Measurements from ENCODE around the gene CP. TPM values are rescaled to one million over a fixed set of nuclear protein-coding genes. Genes with fewer than 3 reads are reported as not detected.

Gene CP
- total RNA-seq, 1 donor from 2014 or later, result not detected

GRCh38 chr3:149160754-149161300, 60.8 kb downstream of the CP start:
- H3K36me3 ChIP-seq (ENCODE audit: control insufficient read depth, insufficient read depth, low read length), result peaks cover 7% of the 10 kb centered on the region
- no peak for FAIRE-seq

DNA sequence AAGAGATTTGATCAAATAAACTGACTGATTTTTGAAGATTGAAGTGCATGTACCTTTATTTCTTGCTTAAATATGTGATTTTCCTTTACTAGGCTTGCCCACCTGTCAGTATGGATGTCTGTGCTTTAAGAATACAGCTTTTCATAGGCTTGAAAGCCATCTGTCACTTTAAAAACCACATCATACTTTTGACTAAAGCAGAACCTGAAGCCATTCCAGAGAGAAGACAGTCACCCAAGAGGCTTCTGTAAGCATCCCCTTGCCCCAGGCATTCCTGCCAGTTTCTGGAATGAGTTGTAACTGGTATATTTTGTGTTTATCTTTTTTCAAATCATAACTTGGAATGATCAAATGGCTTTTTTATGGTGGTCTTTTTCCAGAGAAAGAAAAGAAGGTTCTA, 68.2 kb downstream of the CP start:
- no peak for TF ChIP-seq CTCF (IDR thresholded peaks at IDR 0.05; ENCODE audit: insufficient read depth, low read length, severe bottlenecking)
- peak; percentile 5 for DNase-seq (ENCODE audit: low read depth)
- FAIRE-seq, result no peak
- no peaks in the 10 kb centered on the region for H3K27me3 ChIP-seq (ENCODE audit: control insufficient read depth, insufficient read depth, low read length)
- no peak overlapping the region for H3K4me3 ChIP-seq (ENCODE audit: low read depth, low read length)
- peaks cover 3% of the 10 kb centered on the region for H3K36me3 ChIP-seq (ENCODE audit: control insufficient read depth, insufficient read depth, low read length)

More at GRCh38 chr3:149160754-149161300, 60.8 kb downstream of the CP start:
- Histone ChIP-seq H3K27me3 (ENCODE audit: control insufficient read depth, insufficient read depth, low read length) (no peaks in the 10 kb centered on the region), H3K4me3 (ENCODE audit: low read depth, low read length) (no peak overlapping the region)
- no peak for DNase-seq (ENCODE audit: low read depth)
- TF ChIP-seq CTCF (IDR thresholded peaks at IDR 0.05; ENCODE audit: insufficient read depth, low read length, severe bottlenecking), result no peak

DNA sequence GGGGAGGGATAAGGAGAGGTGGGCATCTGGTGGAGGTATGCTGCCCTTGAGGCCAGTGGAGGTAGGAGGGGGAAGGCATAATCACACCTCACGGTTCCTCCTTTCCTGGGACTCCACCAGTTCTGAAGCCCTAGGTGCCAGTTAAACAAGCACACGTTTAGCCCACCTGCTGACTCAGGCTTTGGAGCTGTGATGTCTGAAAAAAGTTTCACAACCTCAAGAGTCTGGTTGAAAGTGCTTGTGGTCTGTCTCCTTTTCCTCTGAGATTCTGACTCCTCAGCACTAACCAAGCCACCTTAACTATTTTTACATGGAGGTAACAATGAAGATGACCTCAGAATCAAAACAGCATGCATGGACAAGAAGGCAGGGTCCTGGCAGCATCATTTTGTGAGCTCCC, 69.2 kb downstream of the CP start:
- H3K4me3 ChIP-seq (ENCODE audit: low read depth, low read length), result no peak overlapping the region
- FAIRE-seq (no peak), DNase-seq (ENCODE audit: low read depth) (peak; percentile 84)
- H3K36me3 ChIP-seq (ENCODE audit: control insufficient read depth, insufficient read depth, low read length), result peaks cover 2% of the 10 kb centered on the region
- no peak for TF ChIP-seq CTCF (IDR thresholded peaks at IDR 0.05; ENCODE audit: insufficient read depth, low read length, severe bottlenecking)
- H3K27me3 ChIP-seq (ENCODE audit: control insufficient read depth, insufficient read depth, low read length), result no peaks in the 10 kb centered on the region

- no peak for TF ChIP-seq CTCF (IDR thresholded peaks at IDR 0.05; ENCODE audit: insufficient read depth, low read length, severe bottlenecking)
- Histone ChIP-seq H3K36me3 (ENCODE audit: control insufficient read depth, insufficient read depth, low read length) (peaks cover 1% of the 10 kb centered on the region), H3K4me3 (ENCODE audit: low read depth, low read length) (no peak overlapping the region), H3K27me3 (ENCODE audit: control insufficient read depth, insufficient read depth, low read length) (no peaks in the 10 kb centered on the region)
- FAIRE-seq (no peak), DNase-seq (ENCODE audit: low read depth) (peak; percentile 13)
These were observed 69.8 kb downstream of the CP start for GRCh38 chr3:149151843-149152242.

DNA sequence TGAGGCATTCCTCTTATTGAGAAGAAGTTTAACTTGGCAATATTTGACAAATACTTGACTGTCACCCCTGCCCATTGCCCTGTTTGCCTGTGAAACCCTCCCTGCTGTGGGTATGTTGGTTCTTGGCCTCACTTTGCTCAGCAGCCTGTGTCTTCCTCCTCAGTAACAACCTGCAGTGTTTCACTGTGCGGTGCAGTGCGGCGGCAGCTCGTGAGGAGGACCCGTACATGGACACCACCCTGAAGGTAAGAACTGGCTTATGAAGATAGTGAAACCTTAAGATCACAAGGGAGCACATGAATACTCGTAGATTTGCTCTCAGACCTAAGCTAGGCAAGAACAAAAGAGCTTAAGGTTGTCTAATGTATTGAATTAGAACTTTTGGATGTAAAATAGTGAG, 71.2 kb downstream of the CP start:
- peaks cover 1% of the 10 kb centered on the region for H3K36me3 ChIP-seq (ENCODE audit: control insufficient read depth, insufficient read depth, low read length)
- TF ChIP-seq CTCF (IDR thresholded peaks at IDR 0.05; ENCODE audit: insufficient read depth, low read length, severe bottlenecking), result no peak

DNA sequence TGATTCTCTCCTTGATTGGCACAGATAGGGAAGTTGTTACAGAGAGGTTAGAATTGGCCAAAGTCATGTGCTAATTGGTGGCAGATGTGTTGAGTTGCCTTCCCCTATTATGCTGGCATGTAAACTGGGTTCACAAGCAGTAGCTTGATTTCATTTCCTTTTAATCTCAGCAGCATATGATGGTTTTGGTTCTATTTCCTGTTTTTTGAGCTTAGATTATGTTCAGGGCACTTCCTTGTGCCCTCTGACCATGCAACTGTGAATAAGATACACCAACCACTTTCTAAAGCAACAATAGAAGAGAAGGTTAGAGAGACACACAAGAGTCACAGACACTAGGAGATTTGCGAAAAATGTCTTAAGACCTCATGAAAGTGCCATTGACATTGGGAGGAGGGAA, 75.7 kb downstream of the CP start:
- TF ChIP-seq CTCF (IDR thresholded peaks at IDR 0.05; ENCODE audit: insufficient read depth, low read length, severe bottlenecking), result no peak
- DNase-seq (ENCODE audit: low read depth), result no peak
- no peak overlapping the region for H3K4me3 ChIP-seq (ENCODE audit: low read depth, low read length)
- peaks cover 3% of the 10 kb centered on the region for H3K36me3 ChIP-seq (ENCODE audit: control insufficient read depth, insufficient read depth, low read length)
- no peaks in the 10 kb centered on the region for H3K27me3 ChIP-seq (ENCODE audit: control insufficient read depth, insufficient read depth, low read length)
- no peak for FAIRE-seq

More for the DNA sequence above, 71.2 kb downstream of the CP start:
- DNase-seq (ENCODE audit: low read depth) (no peak), FAIRE-seq (no peak)
- no peaks in the 10 kb centered on the region for H3K27me3 ChIP-seq (ENCODE audit: control insufficient read depth, insufficient read depth, low read length)
- no peak overlapping the region for H3K4me3 ChIP-seq (ENCODE audit: low read depth, low read length)

Measured in bronchial epithelial cell (primary cell).